Activated T-helper 1 cell treated with anti-CD3 and anti-CD28 coated beads, Interleukin-12 subunit alpha, Interleukin-12 subunit beta, Interleukin-2, Interleukin-4 antibody, amounts not matched to agents 30 ng/mL and 10 ng/mL and 1 ng/mL, durations not matched to agents 14 hours and 24 hours and 36 hours (primary cell): ENCODE results near the gene ZMYND19. TPM values are rescaled to one million over a fixed set of nuclear protein-coding genes. Genes with fewer than 3 reads are reported as not detected.
A peak's percentile ranks its signal among the peaks of the same experiment; 100 is the strongest.
"Not testable (repeated sequence)": the region's sequence is repeated elsewhere in the genome, so short reads cannot be mapped to it uniquely, and the experiment has no call there.

Source experiments
- DNase-seq: peaks from one replicate; pipeline ENCODE4 v3.0.0; 2021; ENCODE audit warnings: low spot score
- H3K27ac Mint-ChIP-seq: one replicate; pipeline ENCODE4 v1.8.0; 2021; ENCODE audit warnings: mild to moderate bottlenecking, mixed read lengths
- H3K27me3 Mint-ChIP-seq: one replicate; pipeline ENCODE4 v1.8.0; 2022; ENCODE audit warnings: mild to moderate bottlenecking, moderate library complexity, mixed read lengths; ENCODE audit not compliant: insufficient read depth
- H3K36me3 Mint-ChIP-seq: one replicate; pipeline ENCODE4 v1.8.0; 2021; ENCODE audit warnings: low read depth, mixed read lengths
- H3K4me1 Mint-ChIP-seq: one replicate; pipeline ENCODE4 v1.8.0; 2021; ENCODE audit warnings: low read depth, mixed read lengths
- H3K4me3 Mint-ChIP-seq: one replicate; pipeline ENCODE4 v1.8.0; 2021; ENCODE audit warnings: mild to moderate bottlenecking, moderate library complexity, mixed read lengths
- H3K9me3 Mint-ChIP-seq: one replicate; pipeline ENCODE4 v1.8.0; 2021; ENCODE audit warnings: mixed read lengths
- intact Hi-C: fragments of 100-400 bp; cut with micrococcal nuclease; formaldehyde crosslinking; loops from one replicate; pipeline ENCODE4 v1.15.1; 2024
- total RNA-seq: library from RNA; stranded (reverse); gene quantifications from 2 replicates; pipeline ENCODE4 v1.2.3, GENCODE V29; 2022

Gene ZMYND19
- total RNA-seq, 1 donor from 2014 or later, result 94.9 TPM

DNA sequence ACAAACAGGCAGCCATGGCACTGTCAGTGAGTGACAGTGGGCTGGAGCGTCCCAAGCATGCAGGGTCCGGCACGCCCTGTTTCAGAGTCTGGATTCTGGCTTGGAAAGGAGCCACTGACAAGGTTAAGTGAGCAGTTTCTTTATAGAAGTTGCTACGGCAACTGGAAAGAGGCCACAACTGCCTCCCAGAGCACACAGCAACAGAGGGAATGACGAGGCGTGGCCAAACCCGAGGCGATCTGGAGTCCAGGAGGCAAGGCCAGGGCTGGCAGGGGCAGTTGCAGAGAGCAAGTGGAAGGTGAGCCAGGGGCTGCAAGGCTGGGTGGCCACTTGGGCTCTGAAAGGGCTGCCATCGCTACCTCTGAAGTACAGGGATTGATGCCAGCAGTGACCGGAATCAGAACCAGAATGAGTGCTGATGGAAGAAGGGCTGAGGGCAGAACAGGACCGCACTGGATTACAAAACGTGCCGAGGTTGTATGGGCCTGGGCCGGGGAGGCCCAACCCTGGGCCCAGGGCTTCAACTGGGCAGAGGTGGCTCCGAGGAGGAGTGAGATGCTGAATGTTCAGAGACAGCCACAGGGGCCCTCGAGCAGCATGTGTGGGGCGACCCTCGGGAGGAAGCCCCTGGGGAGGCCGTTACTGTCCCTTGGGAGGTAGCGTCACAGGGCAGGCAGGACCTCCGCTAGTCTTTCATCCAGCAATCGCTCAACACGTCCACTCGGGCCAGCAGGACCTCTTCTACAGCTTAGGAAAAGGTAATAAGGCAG, 34.1 kb downstream of the ZMYND19 start:
- no peaks in the 10 kb centered on the region for H3K27me3 Mint-ChIP-seq
- H3K9me3 Mint-ChIP-seq, result no peaks in the 10 kb centered on the region
- H3K4me1 Mint-ChIP-seq, result peaks cover 6% of the 10 kb centered on the region
- peaks cover 27% of the 10 kb centered on the region for H3K36me3 Mint-ChIP-seq
- DNase-seq, result no peak
- no peak overlapping the region for H3K27ac Mint-ChIP-seq
- no peak overlapping the region for H3K4me3 Mint-ChIP-seq
- intact Hi-C loops, result no loop called here

DNA sequence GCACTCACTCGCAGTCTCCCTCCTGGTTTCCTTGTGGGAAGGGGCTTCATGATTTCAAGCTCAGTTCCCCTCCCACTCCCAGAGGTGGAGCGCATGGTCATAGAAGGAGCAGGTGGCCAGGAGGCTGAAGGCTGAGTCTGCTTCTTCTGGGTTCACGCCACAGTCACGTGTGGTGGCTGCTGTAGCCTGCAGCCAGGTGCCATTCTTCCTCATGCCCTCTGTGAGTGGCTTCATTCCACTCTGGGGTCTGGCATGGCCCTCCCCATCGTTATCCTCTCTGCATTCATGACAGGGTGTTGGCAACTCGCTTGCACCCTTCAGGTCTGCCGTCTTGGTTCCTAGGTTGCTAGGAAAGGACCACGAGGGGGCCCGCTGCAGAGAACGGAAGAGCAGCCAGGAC, 35.1 kb downstream of the ZMYND19 start:
- intact Hi-C loops, result no loop called here
- no peak for DNase-seq
- Mint-ChIP-seq H3K27ac (peak overlapping the region; percentile 36), H3K4me3 (peak overlapping the region; percentile 1), H3K27me3 (no peaks in the 10 kb centered on the region), H3K4me1 (peaks cover 7% of the 10 kb centered on the region), H3K36me3 (peaks cover 27% of the 10 kb centered on the region), H3K9me3 (no peaks in the 10 kb centered on the region)

DNA sequence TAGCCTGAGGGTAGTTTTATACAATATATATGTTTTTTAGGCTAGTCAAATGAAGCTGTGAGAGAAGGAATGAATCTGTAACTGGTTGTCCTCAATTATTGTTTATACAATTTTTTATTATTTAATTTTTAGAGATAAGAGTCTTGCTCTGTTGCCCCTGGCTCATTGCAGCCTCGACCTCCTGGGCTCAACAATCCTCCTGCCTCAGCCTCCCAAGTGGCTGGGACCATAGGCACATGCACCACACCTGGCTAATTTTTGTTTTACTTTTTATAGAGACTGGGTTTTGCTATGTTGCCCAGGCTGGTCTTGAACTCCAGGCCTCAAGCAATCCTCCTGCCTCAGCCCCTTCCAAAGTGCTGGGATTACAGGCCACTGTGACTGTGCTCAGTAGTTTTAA, 36.0 kb downstream of the ZMYND19 start:
- H3K27me3 Mint-ChIP-seq, result no peaks in the 10 kb centered on the region
- no peaks in the 10 kb centered on the region for H3K9me3 Mint-ChIP-seq
- H3K4me1 Mint-ChIP-seq, result peaks cover 14% of the 10 kb centered on the region
- intact Hi-C loops, result loop anchor here (5.0 kb wide), 3 partner anchors 132 to 762 kb away; partner anchors contain the start of genes EXD3, NOXA1 and TMEM141
- DNase-seq, result no peak
- no peak overlapping the region for H3K27ac Mint-ChIP-seq
- no peak overlapping the region for H3K4me3 Mint-ChIP-seq
- H3K36me3 Mint-ChIP-seq, result peaks cover 21% of the 10 kb centered on the region

DNA sequence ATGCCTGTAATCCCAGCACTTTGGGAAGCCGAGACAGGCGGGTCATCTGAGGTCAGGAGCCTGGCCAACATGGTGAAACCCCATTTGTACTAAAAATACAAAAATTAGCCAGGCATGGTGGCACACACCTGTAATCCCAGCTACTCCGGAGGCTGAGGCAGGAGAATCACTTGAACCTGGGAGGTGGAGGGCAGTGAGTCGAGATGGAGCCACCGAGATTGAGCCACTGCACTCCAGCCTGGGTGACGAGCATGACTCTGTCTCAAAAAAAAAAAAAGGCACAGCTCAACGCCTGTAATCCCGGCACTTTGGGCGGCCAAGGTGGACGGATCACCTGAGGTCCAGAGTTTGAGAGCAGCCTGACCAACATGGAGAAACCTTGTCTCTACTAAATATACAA, 36.7 kb downstream of the ZMYND19 start:
- not testable (repeated sequence) for DNase-seq, H3K27me3 Mint-ChIP-seq, H3K9me3 Mint-ChIP-seq, H3K27ac Mint-ChIP-seq
- Mint-ChIP-seq H3K4me3 (peak overlapping the region; percentile 91), H3K36me3 (peaks cover 21% of the 10 kb centered on the region), H3K4me1 (peaks cover 14% of the 10 kb centered on the region)
- intact Hi-C loops, result loop anchor here (5.0 kb wide), 3 partner anchors 131 to 761 kb away; partner anchors contain the start of genes EXD3, NOXA1 and TMEM141

DNA sequence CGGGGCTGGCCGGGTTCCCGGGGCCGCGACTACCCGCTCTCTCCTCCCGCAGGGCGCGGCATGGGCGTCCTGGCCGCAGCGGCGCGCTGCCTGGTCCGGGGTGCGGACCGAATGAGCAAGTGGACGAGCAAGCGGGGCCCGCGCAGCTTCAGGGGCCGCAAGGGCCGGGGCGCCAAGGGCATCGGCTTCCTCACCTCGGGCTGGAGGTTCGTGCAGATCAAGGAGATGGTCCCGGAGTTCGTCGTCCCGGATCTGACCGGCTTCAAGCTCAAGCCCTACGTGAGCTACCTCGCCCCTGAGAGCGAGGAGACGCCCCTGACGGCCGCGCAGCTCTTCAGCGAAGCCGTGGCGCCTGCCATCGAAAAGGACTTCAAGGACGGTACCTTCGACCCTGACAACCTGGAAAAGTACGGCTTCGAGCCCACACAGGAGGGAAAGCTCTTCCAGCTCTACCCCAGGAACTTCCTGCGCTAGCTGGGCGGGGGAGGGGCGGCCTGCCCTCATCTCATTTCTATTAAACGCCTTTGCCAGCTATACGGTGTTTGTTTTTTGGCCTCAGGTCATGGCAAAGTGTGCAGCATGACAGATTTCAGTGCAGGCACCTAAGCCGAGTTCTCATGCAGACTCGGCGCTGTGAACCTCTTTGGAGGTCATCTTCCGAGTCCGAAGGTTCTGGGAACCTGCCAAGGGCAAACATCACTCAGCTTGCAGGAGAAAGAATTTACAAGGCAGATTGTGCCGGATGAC, 38.1 kb downstream of the ZMYND19 start:
- peaks cover 21% of the 10 kb centered on the region for H3K36me3 Mint-ChIP-seq
- H3K9me3 Mint-ChIP-seq, result no peaks in the 10 kb centered on the region
- peak overlapping the region; percentile 82 for H3K27ac Mint-ChIP-seq
- DNase-seq, result no peak
- intact Hi-C loops, result loop anchor here (5.0 kb wide), 3 partner anchors 130 to 760 kb away; partner anchors contain the start of genes EXD3, NOXA1 and TMEM141
- H3K27me3 Mint-ChIP-seq, result peaks cover 3% of the 10 kb centered on the region
- peak overlapping the region; percentile 91 for H3K4me3 Mint-ChIP-seq
- peaks cover 14% of the 10 kb centered on the region for H3K4me1 Mint-ChIP-seq

DNA sequence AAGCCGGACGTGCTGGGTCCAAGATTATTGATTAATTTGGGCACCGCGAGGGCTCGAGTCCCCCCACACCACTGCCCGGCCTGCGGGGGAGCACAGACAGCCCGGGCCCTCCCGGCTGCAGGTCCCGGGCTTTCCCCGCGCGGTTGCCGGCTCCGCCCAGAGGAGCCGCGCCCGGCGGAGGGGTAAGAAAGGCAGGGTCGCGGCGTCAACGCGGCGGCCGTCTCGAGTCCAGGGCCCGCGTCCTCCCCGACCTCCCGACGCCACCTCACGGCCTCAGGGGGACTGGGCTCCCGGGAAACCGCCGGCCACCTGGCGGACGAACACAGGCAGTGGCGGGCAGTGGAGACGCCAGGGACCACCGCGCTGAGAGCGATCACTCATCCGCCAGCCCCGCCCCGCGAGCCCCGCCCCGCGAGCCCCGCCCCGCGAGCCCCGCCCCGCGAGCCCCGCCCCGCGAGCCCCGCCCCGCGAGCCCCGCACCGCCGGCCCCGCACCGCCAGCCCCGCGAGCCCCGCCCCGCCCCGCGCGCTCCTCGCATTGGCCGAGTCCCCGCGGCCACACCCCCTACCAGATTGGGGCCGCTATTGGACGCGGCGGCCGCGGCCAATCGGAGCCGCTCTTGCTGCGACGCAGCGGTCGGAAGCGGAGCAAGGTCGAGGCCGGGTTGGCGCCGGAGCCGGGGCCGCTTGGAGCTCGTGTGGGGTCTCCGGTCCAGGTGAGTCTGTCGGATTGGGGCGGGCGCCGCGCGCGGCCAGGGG, 38.9 kb downstream of the ZMYND19 start, which contains the start of gene MRPL41:
MRPL41 (plus strand) TSS at position 616 of the 758 bp plus-strand sequence. CDS start 203 bp downstream, outside the sequence.
- peak; percentile 92 for DNase-seq
- intact Hi-C loops, result loop anchor here (1.0 to 5.0 kb wide), 13 partner anchors 16 to 759 kb away; partner anchors contain the start of genes ARRDC1, DPH7, EXD3 and MAN1B1
- peaks cover 14% of the 10 kb centered on the region for H3K4me1 Mint-ChIP-seq
- peaks cover 3% of the 10 kb centered on the region for H3K27me3 Mint-ChIP-seq
- peak within 1 kb of the TSS; percentile 91 for H3K4me3 Mint-ChIP-seq
- peaks cover 21% of the 10 kb centered on the region for H3K36me3 Mint-ChIP-seq
- H3K9me3 Mint-ChIP-seq, result no peaks in the 10 kb centered on the region
- H3K27ac Mint-ChIP-seq, result peak within 1 kb of the TSS; percentile 82

DNA sequence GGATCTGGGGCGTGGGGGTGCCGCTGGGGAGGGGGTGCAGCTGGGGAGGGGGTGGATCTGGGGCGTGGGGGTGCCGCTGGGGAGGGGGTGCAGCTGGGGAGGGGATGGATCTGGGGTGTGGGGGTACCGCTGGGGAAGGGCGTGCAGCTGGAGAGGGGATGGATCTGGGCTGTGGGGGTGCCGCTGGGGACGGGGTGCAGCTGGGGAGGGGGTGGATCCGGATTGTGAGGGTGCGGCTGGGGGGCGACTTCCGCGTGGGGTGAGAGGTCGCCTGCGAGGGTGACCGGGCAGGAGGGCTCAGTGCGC, 39.4 kb downstream of the ZMYND19 start:
- peaks cover 14% of the 10 kb centered on the region for H3K4me1 Mint-ChIP-seq

DNA sequence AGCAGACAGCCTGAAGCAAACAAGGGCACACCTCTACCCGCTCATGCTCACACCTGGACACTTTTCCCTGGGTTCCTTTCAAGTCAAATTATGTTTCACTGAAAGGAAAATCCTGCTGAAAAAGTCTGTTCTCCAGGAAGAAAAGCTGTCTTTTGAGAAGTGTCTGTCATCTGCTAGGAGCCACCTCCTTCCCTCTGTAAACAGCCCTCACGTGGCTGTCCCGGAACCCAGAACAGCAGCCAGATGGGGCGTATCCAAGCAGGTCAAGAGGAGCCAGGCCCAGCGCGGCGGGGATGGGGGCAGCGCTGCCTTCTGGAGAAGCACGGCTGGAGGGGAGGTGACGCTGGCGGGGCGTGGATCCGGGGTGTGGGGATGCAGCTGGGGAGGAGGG, 40.1 kb downstream of the ZMYND19 start, which contains the start of gene PNPLA7:
PNPLA7 (minus strand) TSS at position 172 of the 391 bp plus-strand sequence. CDS start 205 bp downstream, outside the sequence.
- peaks cover 3% of the 10 kb centered on the region for H3K27me3 Mint-ChIP-seq
- peak within 1 kb of the TSS; percentile 87 for H3K4me3 Mint-ChIP-seq
- H3K9me3 Mint-ChIP-seq, result no peaks in the 10 kb centered on the region
- peaks cover 14% of the 10 kb centered on the region for H3K36me3 Mint-ChIP-seq
- intact Hi-C loops, result loop anchor here (2.0 to 5.0 kb wide), 4 partner anchors 29 to 758 kb away; partner anchors contain the start of genes DPH7, EXD3, NOXA1 and TMEM141
- H3K27ac Mint-ChIP-seq, result peak within 1 kb of the TSS; percentile 80
- DNase-seq, result peak; percentile 51
- peaks cover 14% of the 10 kb centered on the region for H3K4me1 Mint-ChIP-seq

More for the DNA sequence above, 39.4 kb downstream of the ZMYND19 start:
- H3K4me3 Mint-ChIP-seq, result peak overlapping the region; percentile 64
- DNase-seq, H3K27ac Mint-ChIP-seq, H3K9me3 Mint-ChIP-seq, H3K27me3 Mint-ChIP-seq: not testable (repeated sequence)
- intact Hi-C loops, result loop anchor here (1.0 to 5.0 kb wide), 13 partner anchors 16 to 759 kb away; partner anchors contain the start of genes ARRDC1, DPH7, EXD3 and MAN1B1
- peaks cover 19% of the 10 kb centered on the region for H3K36me3 Mint-ChIP-seq

DNA sequence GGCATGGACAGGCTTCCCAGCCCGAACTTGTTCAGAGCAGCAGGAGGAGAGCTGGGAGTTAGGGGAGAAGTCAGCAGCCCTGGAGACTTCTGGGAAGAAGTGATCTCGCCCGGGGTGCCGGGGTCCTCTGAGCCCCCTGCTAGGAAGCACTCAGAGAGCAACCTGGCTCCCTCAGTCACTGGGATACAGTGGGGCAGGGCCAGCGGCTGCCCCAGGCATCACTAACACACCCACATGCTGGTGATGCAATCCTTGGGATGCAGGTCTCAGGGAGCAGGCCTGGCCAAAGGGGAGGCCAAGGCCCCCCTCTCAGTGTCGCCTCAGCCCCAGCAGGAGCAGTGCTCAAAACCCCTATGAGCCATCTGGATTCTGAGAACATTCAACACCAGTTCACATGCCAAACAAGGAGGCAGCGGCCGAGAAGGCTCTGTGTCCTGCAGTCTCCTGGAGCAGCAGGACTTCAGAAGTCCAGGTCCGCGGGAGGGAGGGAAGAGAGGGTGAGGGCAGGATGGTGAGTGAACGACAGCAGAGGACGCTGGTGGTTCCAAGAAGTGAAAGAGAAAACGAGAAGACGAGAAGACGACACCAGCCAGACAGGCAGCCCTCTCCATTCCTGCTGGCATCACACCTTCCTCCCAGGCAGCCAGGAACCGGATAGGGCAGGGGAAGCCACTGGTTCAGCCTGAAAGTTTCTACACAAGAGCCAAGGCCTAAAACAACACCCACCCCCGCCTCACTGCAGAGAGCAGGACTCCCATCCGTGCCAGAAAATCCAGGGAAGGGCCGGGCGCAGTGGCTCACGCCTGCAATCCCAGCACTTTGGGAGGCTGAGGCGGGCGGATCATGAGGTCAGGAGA, 42.4 kb downstream of the ZMYND19 start:
- peaks cover 6% of the 10 kb centered on the region for H3K36me3 Mint-ChIP-seq
- H3K27ac Mint-ChIP-seq, result no peak overlapping the region
- intact Hi-C loops, result no loop called here
- H3K9me3 Mint-ChIP-seq, result no peaks in the 10 kb centered on the region
- peaks cover 21% of the 10 kb centered on the region for H3K4me1 Mint-ChIP-seq
- DNase-seq, result no peak
- peak overlapping the region; percentile 22 for H3K4me3 Mint-ChIP-seq
- peaks cover 3% of the 10 kb centered on the region for H3K27me3 Mint-ChIP-seq

DNA sequence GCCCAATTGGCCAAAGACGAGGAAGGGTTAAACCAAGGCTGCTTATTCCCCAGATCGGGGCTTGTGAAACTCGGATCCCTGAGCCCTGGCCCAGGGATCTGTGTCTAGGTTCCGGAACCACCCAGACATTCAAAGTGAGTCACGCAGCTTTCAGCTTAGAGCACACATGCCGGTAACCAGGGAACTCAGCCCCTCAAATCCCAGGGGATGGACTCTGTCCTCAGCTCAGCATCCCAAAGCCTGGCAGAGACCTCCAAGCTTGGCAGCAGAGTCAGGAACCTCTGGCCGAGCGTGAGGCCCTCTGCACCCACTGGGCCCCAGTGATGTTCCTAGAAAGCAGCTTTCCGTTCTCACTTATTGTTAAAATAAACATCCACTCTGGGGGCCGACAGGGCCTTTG, 45.2 kb downstream of the ZMYND19 start:
- Mint-ChIP-seq H3K4me3 (no peak overlapping the region), H3K27me3 (peaks cover 3% of the 10 kb centered on the region), H3K9me3 (no peaks in the 10 kb centered on the region), H3K36me3 (peaks cover 2% of the 10 kb centered on the region), H3K4me1 (peaks cover 13% of the 10 kb centered on the region), H3K27ac (no peak overlapping the region)
- no peak for DNase-seq
- intact Hi-C loops, result no loop called here

DNA sequence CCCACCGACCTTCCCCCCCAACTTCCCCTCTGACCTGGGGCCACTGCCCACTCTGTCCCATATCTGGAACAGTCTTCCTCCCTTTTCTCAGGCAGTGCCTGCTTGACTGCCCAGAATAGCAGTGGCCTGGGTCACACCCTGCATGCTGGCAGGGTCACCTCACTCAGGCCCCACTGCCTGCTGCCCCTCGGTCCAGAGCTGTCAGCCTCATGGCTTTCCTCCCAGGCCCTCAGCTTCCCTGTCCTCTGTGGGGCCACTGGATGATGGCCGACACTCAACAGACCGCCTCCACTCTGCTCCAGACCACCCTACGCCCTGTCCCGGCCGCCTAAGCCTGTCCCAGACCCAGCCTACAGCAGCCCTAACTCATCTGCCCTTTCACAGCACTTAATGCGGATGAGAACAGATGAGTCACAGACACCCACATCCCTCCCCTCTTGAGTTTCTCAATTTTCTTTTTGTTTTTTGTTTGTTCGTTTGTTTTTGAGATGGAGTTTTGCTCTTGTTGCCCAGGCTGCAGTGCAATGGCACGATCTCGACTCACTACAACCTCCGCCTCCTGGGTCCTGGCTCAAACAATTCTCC, 46.0 kb downstream of the ZMYND19 start:
- Mint-ChIP-seq H3K36me3 (peaks cover 2% of the 10 kb centered on the region), H3K27ac (no peak overlapping the region), H3K4me1 (peaks cover 7% of the 10 kb centered on the region), H3K27me3 (peaks cover 3% of the 10 kb centered on the region), H3K4me3 (peak overlapping the region; percentile 26), H3K9me3 (no peaks in the 10 kb centered on the region)
- DNase-seq, result no peak
- intact Hi-C loops, result no loop called here
